MV-4-11 (cell line): ENCODE results near the gene RAB40C.
"Not testable (repeated sequence)": the region's sequence is repeated elsewhere in the genome, so short reads cannot be mapped to it uniquely, and the experiment has no call there.

ENCODE experiments used
- DNase-seq: peaks from one replicate; lab custom pipeline; 2025; lab: John Stamatoyannopoulos, UW

The RAB40C gene

GRCh38 chr16:590188-590814 lies 435 bp downstream of the RAB40C start:
- DNase-seq = no peak

DNA sequence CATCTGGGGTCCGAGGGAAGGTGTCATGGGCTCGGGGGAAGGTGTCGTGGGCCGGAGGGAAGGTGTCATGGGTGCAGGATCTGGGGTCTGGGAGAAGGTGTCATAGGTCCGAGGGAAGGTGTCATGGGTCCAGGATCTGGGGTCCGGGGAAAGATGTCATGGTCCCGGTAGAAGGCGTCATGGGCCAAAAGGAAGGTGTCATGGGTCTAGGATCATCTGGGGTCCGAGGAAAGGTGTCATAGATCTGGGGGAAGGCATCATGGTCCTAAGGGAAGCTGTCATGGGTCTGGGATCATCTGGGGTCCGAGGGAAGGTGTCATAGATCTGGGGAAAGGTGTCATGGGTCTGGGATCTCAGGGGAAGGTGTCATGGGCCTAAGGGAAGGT lies 942 bp downstream of the RAB40C start:
- DNase-seq = no peak

- no peak for DNase-seq
Observed at GRCh38 chr16:591231-591630, 1.4 kb downstream of the RAB40C start.

GRCh38 chr16:591892-592517 lies 2.1 kb downstream of the RAB40C start:
- DNase-seq = no peak

- DNase-seq = peak; percentile 94
Observed at GRCh38 chr16:592518-593306, 2.8 kb downstream of the RAB40C start.

GRCh38 chr16:593406-593805 lies 3.5 kb downstream of the RAB40C start:
- DNase-seq = no peak

GRCh38 chr16:593807-594206 lies 3.9 kb downstream of the RAB40C start:
- DNase-seq = no peak

DNA sequence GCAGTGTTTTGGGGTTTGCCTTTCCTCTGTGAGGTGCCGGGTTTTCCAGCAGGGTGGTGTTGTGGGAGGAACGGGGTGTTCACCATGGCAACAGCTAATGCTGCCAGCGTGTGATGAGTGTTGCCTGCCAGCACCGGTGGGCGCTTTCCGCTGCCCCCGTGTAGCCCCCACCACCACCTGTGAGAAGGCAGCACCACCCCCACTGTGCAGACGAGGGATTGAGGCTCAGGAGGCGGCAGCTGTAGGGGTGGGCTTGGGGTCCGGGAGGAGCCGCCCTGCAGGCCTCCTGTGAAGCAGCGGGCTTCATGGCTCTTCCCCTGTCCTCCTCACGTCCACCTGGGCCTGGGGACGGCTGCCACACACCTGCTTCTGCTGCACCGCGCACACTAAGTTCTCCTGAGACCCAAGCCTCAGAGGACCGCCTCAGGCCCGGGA lies 5.2 kb downstream of the RAB40C start:
- no peak for DNase-seq

GRCh38 chr16:595942-596735 lies 6.3 kb downstream of the RAB40C start:
- peak; percentile 31 for DNase-seq

DNA sequence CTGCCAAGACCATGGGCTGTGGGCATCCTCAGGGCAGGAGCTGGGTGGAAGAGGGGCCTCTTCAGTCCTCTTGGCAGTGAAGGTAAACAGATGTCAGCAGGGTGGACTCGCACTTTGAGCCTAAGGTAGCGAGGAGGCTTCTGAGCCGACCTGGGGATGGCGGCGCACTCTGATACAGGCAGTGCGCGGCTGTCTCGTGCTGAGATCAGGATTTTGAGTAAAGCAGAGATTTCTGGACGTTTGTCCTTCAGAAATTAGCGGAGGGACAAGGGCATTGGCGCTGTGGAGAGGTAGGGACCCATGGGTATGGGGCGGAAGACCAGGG lies 6.8 kb downstream of the RAB40C start:
- DNase-seq = no peak

- not testable (repeated sequence) for DNase-seq
Observed at GRCh38 chr16:597655-598054, 7.8 kb downstream of the RAB40C start.

GRCh38 chr16:598823-599739 lies 9.2 kb downstream of the RAB40C start:
- DNase-seq = no peak

GRCh38 chr16:600781-601180 lies 10.9 kb downstream of the RAB40C start:
- DNase-seq = no peak

- DNase-seq = no peak
Observed at GRCh38 chr16:603933-604332, 14.1 kb downstream of the RAB40C start.

GRCh38 chr16:606656-607307 lies 16.9 kb downstream of the RAB40C start:
- DNase-seq = no peak

DNA sequence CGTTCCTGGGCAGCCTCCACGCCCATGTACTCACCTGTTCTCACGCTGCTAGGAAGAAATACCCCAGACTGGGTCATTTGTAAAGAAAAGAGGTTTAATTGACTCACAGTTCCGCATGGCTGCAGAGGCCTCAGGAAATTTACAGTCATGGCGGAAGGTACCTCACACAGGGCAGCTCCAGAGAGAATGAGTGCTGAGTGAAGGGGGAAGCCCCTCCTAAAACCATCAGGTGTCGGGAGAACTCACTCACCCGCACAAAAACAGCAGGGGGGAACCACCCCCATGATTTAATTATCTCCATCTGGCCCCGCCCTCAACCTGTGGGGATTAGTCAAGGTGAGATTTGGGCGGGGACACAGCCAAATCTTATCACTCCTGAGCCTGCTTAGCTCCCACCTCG lies 18.2 kb downstream of the RAB40C start:
- no peak for DNase-seq

GRCh38 chr16:609316-609715 lies 19.4 kb downstream of the RAB40C start:
- DNase-seq = no peak

GRCh38 chr16:609984-610383 lies 20.1 kb downstream of the RAB40C start:
- DNase-seq = no peak

- no peak for DNase-seq
Observed at GRCh38 chr16:610513-611381, 20.9 kb downstream of the RAB40C start.

DNA sequence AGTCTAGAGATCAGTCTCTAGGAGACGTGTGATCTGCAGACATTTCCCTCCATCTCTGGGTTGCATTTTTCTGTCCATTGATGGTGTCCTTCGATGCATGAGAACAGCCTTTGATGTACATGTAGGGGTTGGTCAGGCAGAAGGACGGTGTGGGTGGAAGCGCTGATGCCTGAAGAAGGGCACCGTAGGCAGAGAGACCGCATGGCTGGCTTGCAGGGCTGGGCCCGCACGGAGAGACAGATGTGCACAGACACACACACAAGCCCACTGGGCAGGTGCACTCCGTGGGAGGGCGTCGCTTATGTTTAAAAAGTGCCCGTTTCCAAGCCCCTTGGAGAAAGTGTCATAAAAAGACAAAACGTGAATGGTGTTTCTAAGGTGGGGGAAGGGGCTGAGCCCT lies 25.3 kb downstream of the RAB40C start:
- no peak for DNase-seq
